Measurements from ENCODE around the gene BTNL8.
"Not testable (repeated sequence)": the region's sequence is repeated elsewhere in the genome, so short reads cannot be mapped to it uniquely, and the experiment has no call there.

BTNL8 gene

DNA sequence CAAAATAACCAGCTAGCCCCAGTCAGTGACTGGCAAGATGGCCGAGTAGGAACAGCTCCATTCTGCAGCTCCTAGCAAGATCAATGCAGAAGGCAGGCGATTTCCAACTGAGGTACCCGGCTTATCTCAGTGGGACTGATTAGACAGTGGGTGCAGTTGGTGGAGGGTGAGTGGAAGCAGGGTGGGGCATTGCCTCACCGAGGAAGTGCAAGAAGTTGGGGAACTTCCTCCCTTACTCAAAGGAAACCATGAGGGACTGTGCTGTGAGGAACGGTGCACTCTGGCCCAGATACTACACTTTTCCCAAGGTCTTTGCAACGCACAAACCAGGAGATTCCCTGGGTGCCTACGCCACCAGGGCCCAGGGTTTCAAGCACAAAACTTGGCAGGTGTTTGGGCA is 9.6 kb upstream of the BTNL8 start:
- H3K27ac ChIP-seq = no peak overlapping the region
- peaks cover 6% of the 10 kb centered on the region for H3K27me3 ChIP-seq (ENCODE audit: insufficient read depth, low read depth, severe bottlenecking)
- TF ChIP-seq CTCF (IDR thresholded peaks at IDR 0.05; ENCODE audit: low read depth, low read length) = no peak

GRCh38 chr5:180895330-180895729 is 3.6 kb upstream of the BTNL8 start:
- H3K36me3 ChIP-seq; DNase-seq; H3K9me3 ChIP-seq (ENCODE audit: severe bottlenecking); H3K27ac ChIP-seq; H3K4me3 ChIP-seq (ENCODE audit: low read depth, low read length); H3K27me3 ChIP-seq (ENCODE audit: insufficient read depth, low read depth, severe bottlenecking): not testable (repeated sequence)

More for the DNA sequence above, 9.6 kb upstream of the BTNL8 start:
- DNase-seq = no peak
- no peaks in the 10 kb centered on the region for H3K36me3 ChIP-seq
- no peak overlapping the region for H3K4me3 ChIP-seq (ENCODE audit: low read depth, low read length)
- no peaks in the 10 kb centered on the region for H3K9me3 ChIP-seq (ENCODE audit: severe bottlenecking)

DNA sequence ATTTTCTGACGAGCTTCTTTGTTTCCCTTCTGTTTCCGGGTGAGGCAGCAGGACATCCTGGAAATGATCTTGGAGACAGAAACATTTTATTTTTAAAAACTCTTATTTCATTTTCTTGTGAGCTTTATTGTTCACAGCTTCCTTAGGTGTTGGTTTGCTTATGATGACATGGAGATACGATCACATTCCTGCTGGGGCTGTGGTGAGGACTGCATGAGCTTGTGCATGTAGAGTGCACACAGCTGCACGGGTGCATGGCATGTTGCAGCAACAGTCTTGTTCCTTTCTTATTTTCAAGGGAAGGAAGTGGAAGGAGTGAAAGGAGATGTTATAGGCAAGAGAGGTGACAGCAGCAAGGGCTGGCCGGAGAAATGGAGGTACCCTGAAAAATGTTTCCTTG is 1.2 kb downstream of the BTNL8 start:
- no peak for DNase-seq
- no peak for TF ChIP-seq CTCF (IDR thresholded peaks at IDR 0.05; ENCODE audit: low read depth, low read length)
- H3K4me3 ChIP-seq (ENCODE audit: low read depth, low read length) = no peak overlapping the region

GRCh38 chr5:180901319-180902009 is 2.5 kb downstream of the BTNL8 start:
- Histone ChIP-seq H3K27ac (no peak overlapping the region), H3K9me3 (ENCODE audit: severe bottlenecking) (no peaks in the 10 kb centered on the region), H3K36me3 (no peaks in the 10 kb centered on the region), H3K27me3 (ENCODE audit: insufficient read depth, low read depth, severe bottlenecking) (no peaks in the 10 kb centered on the region), H3K4me3 (ENCODE audit: low read depth, low read length) (no peak overlapping the region)
- no peak for TF ChIP-seq CTCF (IDR thresholded peaks at IDR 0.05; ENCODE audit: low read depth, low read length)
- DNase-seq = no peak

More for the DNA sequence above, 1.2 kb downstream of the BTNL8 start:
- no peaks in the 10 kb centered on the region for H3K27me3 ChIP-seq (ENCODE audit: insufficient read depth, low read depth, severe bottlenecking)
- H3K36me3 ChIP-seq = no peaks in the 10 kb centered on the region
- no peaks in the 10 kb centered on the region for H3K9me3 ChIP-seq (ENCODE audit: severe bottlenecking)
- no peak overlapping the region for H3K27ac ChIP-seq

DNA sequence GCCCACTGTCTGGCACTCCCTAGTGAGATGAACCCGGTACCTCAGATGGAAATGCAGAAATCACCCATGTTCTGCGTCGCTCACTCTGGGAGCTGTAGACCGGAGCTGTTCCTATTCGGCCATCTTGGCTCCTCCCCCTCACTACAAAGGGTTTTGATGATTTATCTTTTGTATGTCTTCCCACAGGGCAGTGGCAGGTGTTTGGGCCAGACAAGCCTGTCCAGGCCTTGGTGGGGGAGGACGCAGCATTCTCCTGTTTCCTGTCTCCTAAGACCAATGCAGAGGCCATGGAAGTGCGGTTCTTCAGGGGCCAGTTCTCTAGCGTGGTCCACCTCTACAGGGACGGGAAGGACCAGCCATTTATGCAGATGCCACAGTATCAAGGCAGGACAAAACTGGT is 9.4 kb downstream of the BTNL8 start:
- Histone ChIP-seq H3K27ac (no peak overlapping the region), H3K9me3 (ENCODE audit: severe bottlenecking) (no peaks in the 10 kb centered on the region), H3K4me3 (ENCODE audit: low read depth, low read length) (no peak overlapping the region), H3K27me3 (ENCODE audit: insufficient read depth, low read depth, severe bottlenecking) (peaks cover 13% of the 10 kb centered on the region), H3K36me3 (no peaks in the 10 kb centered on the region)
- no peak for TF ChIP-seq CTCF (IDR thresholded peaks at IDR 0.05; ENCODE audit: low read depth, low read length)
- DNase-seq = no peak

DNA sequence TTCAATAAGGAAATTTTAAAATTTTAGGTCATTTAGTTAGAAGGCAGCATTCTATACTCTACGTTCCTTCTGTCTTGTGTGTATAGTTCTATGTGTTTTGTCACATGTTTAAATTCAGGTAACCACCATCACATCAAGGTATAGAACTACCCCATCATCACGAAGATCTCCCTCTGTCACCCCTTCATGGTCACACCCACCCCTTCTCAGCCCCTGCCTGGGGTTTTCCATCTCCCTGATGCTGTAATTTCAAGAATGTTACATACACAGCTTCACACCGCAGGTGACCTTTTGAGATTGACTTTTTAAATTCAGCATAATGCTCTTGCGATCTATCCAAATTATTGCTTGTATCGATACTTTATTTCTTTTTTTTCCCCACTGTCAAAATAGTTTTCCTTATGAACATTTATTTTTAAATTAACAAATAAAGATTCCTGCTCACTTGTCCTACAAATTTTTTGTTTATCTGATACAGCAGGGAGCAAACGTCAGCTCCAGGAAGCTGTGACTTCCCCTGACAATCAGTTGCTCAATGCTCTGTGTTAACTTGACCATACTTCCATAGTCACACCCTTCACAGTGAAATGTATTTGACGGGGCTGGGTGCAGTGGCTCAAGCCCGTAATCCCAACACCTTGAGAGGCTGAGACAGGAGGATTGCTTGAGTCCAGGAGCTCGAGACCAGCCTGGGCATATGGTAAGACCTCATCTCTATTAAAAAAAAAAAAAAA is 10.2 kb downstream of the BTNL8 start:
- H3K27ac ChIP-seq = no peak overlapping the region
- no peak for DNase-seq

More for the DNA sequence above, 10.2 kb downstream of the BTNL8 start:
- Histone ChIP-seq H3K36me3 (no peaks in the 10 kb centered on the region), H3K27me3 (ENCODE audit: insufficient read depth, low read depth, severe bottlenecking) (peaks cover 13% of the 10 kb centered on the region), H3K4me3 (ENCODE audit: low read depth, low read length) (no peak overlapping the region), H3K9me3 (ENCODE audit: severe bottlenecking) (no peaks in the 10 kb centered on the region)
- TF ChIP-seq CTCF (IDR thresholded peaks at IDR 0.05; ENCODE audit: low read depth, low read length) = no peak
